ENCODE results near the gene TPSD1.
"Not testable (repeated sequence)": the region's sequence is repeated elsewhere in the genome, so short reads cannot be mapped to it uniquely, and the experiment has no call there.

The TPSD1 gene

GRCh38 chr16:1255276-1256122, at the start of gene TPSD1:
TSS of gene TPSD1 (plus strand) at chr16:1256069. CDS start at chr16:1256281, 212 bp downstream.
- DNase-seq, result not testable (repeated sequence)

GRCh38 chr16:1206326-1206725, 49.5 kb upstream of the TPSD1 start:
- no peak for DNase-seq

- DNase-seq, result no peak
Observed at GRCh38 chr16:1206786-1207185, 49.1 kb upstream of the TPSD1 start.

- no peak for DNase-seq
Observed at GRCh38 chr16:1208239-1208830, 47.5 kb upstream of the TPSD1 start.

- DNase-seq, result no peak
Observed at GRCh38 chr16:1209081-1209480, 46.8 kb upstream of the TPSD1 start.

- DNase-seq, result no peak
Observed at GRCh38 chr16:1210461-1210860, 45.4 kb upstream of the TPSD1 start.

GRCh38 chr16:1211451-1212268, 44.2 kb upstream of the TPSD1 start:
- no peak for DNase-seq

- DNase-seq, result no peak
Observed at GRCh38 chr16:1212616-1213194, 43.2 kb upstream of the TPSD1 start.

- no peak for DNase-seq
Observed at GRCh38 chr16:1213231-1213630, 42.6 kb upstream of the TPSD1 start.

GRCh38 chr16:1213796-1214372, 42.0 kb upstream of the TPSD1 start:
- no peak for DNase-seq

GRCh38 chr16:1214719-1215118, 41.1 kb upstream of the TPSD1 start:
- DNase-seq, result no peak

- no peak for DNase-seq
Observed at GRCh38 chr16:1215574-1216295, 40.1 kb upstream of the TPSD1 start.

- DNase-seq, result no peak
Observed at GRCh38 chr16:1216296-1216619, 39.6 kb upstream of the TPSD1 start.

GRCh38 chr16:1216681-1217400, 39.0 kb upstream of the TPSD1 start:
- DNase-seq, result no peak

- no peak for DNase-seq
Observed at GRCh38 chr16:1217526-1217925, 38.3 kb upstream of the TPSD1 start.

- DNase-seq, result no peak
Observed at GRCh38 chr16:1218061-1218929, 37.6 kb upstream of the TPSD1 start.

GRCh38 chr16:1218930-1219611, 36.8 kb upstream of the TPSD1 start:
- DNase-seq, result no peak

GRCh38 chr16:1220098-1220728, 35.7 kb upstream of the TPSD1 start:
- no peak for DNase-seq

- no peak for DNase-seq
Observed at GRCh38 chr16:1220841-1221627, 34.8 kb upstream of the TPSD1 start.

Data from fibroblast of upper back skin (primary cell).